Lung (tissue), 12 donors: Measurements from ENCODE around the gene DNAAF1. TPM values are rescaled to one million over a fixed set of nuclear protein-coding genes. Genes with fewer than 3 reads are reported as not detected.
"Not testable (repeated sequence)": the region's sequence is repeated elsewhere in the genome, so short reads cannot be mapped to it uniquely, and the experiment has no call there.

Experiments
- ATAC-seq: fragments of 200-7000 bp; cut with Tn5 transposase; one replicate; pipeline ENCODE4 v1.9.1; 2020; ENCODE audit warnings: moderate number of reproducible peaks; ENCODE audit not compliant: insufficient read depth, low FRiP score
- DNase-seq, 3 donors: peaks; one replicate each; pipeline ENCODE4 v3.0.0-alpha.2; 2013 to 2017
- H3K27ac ChIP-seq, 2 donors: one replicate each; pipeline ENCODE4 v1.5.1; 2013; ENCODE audit warnings: mild to moderate bottlenecking in 2 of 2, moderate library complexity in 2 of 2, control low read depth in 1 of 2, inconsistent platforms in 1 of 2, low read depth in 1 of 2, low read length in 1 of 2
- H3K27me3 ChIP-seq, 3 donors: one replicate each; pipeline ENCODE4 v1.5.1; 2013; ENCODE audit warnings: low read length in 2 of 3; ENCODE audit not compliant: control insufficient read depth in 3 of 3, insufficient read depth in 3 of 3
- H3K36me3 ChIP-seq, 4 donors: one replicate each; pipeline ENCODE4 v1.5.1; 2013; ENCODE audit warnings: low read length in 4 of 4, mild to moderate bottlenecking in 1 of 4, moderate library complexity in 1 of 4; ENCODE audit not compliant: control insufficient read depth in 4 of 4, insufficient read depth in 4 of 4
- H3K4me1 ChIP-seq, 5 donors: one replicate each; pipeline ENCODE4 v1.5.1; 2013; ENCODE audit warnings: low read length in 5 of 5, mild to moderate bottlenecking in 2 of 5, moderate library complexity in 1 of 5; ENCODE audit not compliant: control insufficient read depth in 5 of 5, insufficient read depth in 5 of 5
- H3K4me3 ChIP-seq: one replicate; pipeline ENCODE4 v1.5.1; 2013; ENCODE audit warnings: mild to moderate bottlenecking, control low read depth, moderate library complexity
- H3K9ac ChIP-seq, 2 donors: one replicate each; pipeline ENCODE4 v1.5.1; 2013; ENCODE audit warnings: low read length in 2 of 2, control low read depth in 1 of 2; ENCODE audit not compliant: insufficient read depth in 1 of 2
- H3K9me3 ChIP-seq, 4 donors: one replicate each; pipeline ENCODE4 v1.5.1; 2013; ENCODE audit warnings: low read length in 3 of 4, mild to moderate bottlenecking in 1 of 4, moderate library complexity in 1 of 4; ENCODE audit not compliant: control insufficient read depth in 4 of 4, insufficient read depth in 3 of 4
- WGBS, 2 donors: extraction: QIAGEN DNeasy Blood & Tissue Kit; methylation state at CpG; one replicate each; pipeline ENCODE4 v1.1.7; 2013; 5-methylcytosine and 5-hydroxymethylcytosine counted together
- polyA plus RNA-seq, 2 donors: library from polyadenylated mRNA; stranded (reverse); fragments of 200-250 nt; gene quantifications; one replicate each; pipeline ENCODE4 v1.2.1, GENCODE V29; 2013
- total RNA-seq, 2 donors: library from RNA; depleted of rRNA in 1 of 2; stranded (reverse); fragments of >200 nt in 1 of 2; gene quantifications; one replicate each; pipeline ENCODE4 v1.2.1, GENCODE V29; 2014 to 2021
- TF ChIP-seq, protein P1 (sequence below): IDR thresholded peaks from 2 replicates; pipeline ENCODE4 v1.5.1; 2012; ENCODE audit warnings: mild to moderate bottlenecking; ENCODE audit errors: control extremely low read depth, extremely low read depth
- donor health status: control.
- donor health status: control.
- donor health status: Bipolar disorder and iron deficiency.
- donor health status: healthy.
- donor health status: DM: yes; HTN: yes; CAD: no.

The DNAAF1 gene
- total and polyA plus RNA-seq, 4 donors: 11.5 to 38.5 (median 12.4) TPM

DNA sequence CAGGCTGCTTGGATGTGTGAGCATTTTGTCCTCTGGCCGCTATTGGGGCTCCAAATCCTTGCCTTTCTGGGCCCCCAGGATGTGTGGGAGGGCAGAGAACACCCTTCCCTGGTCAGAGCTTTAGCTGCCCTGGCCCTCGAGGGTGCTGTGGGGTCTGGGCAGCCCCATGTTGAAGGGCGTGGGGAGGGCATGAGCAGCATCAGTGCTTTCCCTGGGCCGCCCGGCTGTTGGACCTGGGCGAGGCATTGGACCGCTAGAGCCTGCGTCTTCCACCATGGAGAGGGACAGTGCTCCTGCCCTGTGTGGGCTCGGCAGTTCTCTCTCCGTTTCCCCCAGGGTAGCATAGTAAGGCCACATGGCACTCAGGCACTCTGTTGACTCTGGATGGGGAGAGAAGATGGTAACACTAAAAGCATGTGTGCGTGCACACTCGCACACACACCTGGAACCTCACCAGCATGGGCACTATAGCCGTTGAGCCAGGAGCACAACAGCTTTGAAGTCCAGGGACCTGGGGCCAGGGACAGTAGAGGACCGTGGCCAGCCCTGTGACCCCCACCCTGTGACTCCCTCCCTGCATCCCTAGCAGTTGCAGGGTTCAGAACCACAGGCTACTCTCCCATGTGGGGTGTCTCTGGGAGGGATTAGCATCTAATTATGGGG, 52.5 kb downstream of the DNAAF1 start:
- Histone ChIP-seq H3K36me3 (no peaks in the 10 kb centered on the region), H3K9me3 (no peaks in the 10 kb centered on the region), H3K4me1 (peaks cover 0 to 3% (median 0%) of the 10 kb centered on the region in 5 donors), H3K9ac (no peak overlapping the region), H3K27me3 (no peaks in the 10 kb centered on the region), H3K4me3 (no peak overlapping the region), H3K27ac (no peak overlapping the region)
- no peak for ATAC-seq
- WGBS, 2 donors: 93 to 96% methylated on average over 14 of the region's 14 CpGs
- no peak for DNase-seq
- TF ChIP-seq, protein P1, sequence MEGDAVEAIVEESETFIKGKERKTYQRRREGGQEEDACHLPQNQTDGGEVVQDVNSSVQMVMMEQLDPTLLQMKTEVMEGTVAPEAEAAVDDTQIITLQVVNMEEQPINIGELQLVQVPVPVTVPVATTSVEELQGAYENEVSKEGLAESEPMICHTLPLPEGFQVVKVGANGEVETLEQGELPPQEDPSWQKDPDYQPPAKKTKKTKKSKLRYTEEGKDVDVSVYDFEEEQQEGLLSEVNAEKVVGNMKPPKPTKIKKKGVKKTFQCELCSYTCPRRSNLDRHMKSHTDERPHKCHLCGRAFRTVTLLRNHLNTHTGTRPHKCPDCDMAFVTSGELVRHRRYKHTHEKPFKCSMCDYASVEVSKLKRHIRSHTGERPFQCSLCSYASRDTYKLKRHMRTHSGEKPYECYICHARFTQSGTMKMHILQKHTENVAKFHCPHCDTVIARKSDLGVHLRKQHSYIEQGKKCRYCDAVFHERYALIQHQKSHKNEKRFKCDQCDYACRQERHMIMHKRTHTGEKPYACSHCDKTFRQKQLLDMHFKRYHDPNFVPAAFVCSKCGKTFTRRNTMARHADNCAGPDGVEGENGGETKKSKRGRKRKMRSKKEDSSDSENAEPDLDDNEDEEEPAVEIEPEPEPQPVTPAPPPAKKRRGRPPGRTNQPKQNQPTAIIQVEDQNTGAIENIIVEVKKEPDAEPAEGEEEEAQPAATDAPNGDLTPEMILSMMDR: no peak

DNA sequence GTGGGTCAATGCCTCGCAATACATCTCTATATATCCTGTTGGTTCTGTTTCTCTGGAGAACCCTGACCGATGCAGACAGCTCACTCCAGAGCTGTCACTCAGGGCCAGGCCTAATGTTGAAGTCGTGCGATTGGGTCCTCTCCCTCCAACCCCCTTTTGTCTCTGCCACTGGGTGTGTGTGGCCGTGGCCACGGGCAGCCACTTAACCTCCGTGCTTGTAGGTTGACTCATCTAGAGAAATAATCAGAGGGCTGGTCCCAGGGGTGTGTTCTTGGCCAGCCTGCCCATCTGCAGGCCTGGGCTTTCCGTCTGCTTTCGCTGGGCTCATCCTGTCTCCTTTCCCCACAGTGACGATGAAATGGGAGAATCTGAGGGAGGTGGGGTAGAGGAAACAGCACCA, 53.3 kb downstream of the DNAAF1 start:
- ATAC-seq: no peak
- 83 to 91% methylated on average over 10 of the region's 10 CpGs for WGBS, 2 donors
- no peak for DNase-seq
- Histone ChIP-seq H3K4me3 (no peak overlapping the region), H3K27ac (no peak overlapping the region), H3K27me3 (no peaks in the 10 kb centered on the region), H3K4me1 (peaks cover 0 to 3% (median 0%) of the 10 kb centered on the region in 5 donors), H3K9me3 (no peaks in the 10 kb centered on the region), H3K36me3 (no peaks in the 10 kb centered on the region), H3K9ac (no peak overlapping the region)
- TF ChIP-seq, protein P1: no peak

DNA sequence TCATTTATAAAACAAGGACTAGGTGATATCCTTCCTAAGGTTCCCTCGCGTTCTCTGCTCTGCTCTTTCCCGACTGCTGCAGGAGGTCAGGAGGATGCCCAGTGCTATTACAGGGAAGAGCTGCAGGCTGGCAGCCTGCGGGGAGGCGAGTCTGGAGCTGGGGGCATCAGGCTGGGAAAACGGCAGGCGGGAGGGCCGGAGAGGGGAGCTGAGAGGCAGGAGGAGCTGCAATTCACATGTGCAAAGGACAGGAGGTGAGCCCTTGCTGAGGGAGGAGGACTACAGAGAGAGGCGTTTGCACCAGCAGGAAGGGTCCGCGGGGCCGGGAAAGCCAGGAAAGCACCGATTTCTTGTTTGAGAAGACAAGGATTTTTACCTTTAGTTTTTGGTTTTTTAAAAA, 54.0 kb downstream of the DNAAF1 start:
- DNase-seq (no peak), ATAC-seq (no peak)
- H3K27ac ChIP-seq: no peak overlapping the region
- H3K9ac ChIP-seq: no peak overlapping the region
- H3K4me3 ChIP-seq: no peak overlapping the region
- 68 to 71% methylated on average over 13 of the region's 13 CpGs for WGBS, 2 donors
- no peaks in the 10 kb centered on the region for H3K27me3 ChIP-seq
- H3K36me3 ChIP-seq: no peaks in the 10 kb centered on the region
- TF ChIP-seq, protein P1: no peak
- no peaks in the 10 kb centered on the region for H3K9me3 ChIP-seq
- H3K4me1 ChIP-seq: peaks cover 0 to 3% (median 0%) of the 10 kb centered on the region in 5 donors

DNA sequence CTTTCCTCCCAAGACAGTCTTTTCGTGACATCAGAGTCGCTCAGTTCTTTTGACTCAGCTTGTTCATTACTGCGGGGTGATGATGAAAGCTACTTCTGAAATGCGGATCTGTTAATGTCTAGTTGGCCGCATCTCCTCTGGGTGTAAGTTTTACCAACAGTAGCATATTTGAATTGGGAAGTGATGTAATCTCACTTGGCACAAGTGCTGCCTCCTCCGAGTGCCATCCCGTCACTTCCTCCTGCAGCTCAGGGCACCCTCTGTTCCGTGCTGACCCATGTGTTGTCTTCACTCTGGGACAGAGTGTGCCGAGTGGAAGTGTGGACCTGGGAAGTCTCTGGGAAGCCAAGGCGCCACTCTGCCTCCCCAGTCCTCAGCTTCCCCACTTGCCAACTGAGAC, 54.8 kb downstream of the DNAAF1 start:
- ATAC-seq (no peak), DNase-seq (peak in 1 of 3 donors; percentile 2)
- TF ChIP-seq, protein P1: no peak
- Histone ChIP-seq H3K27me3 (no peaks in the 10 kb centered on the region), H3K4me1 (peaks cover 0 to 3% (median 0%) of the 10 kb centered on the region in 5 donors), H3K27ac (peak overlapping the region in 1 of 2 donors; percentile 15), H3K36me3 (no peaks in the 10 kb centered on the region), H3K4me3 (no peak overlapping the region), H3K9ac (no peak overlapping the region), H3K9me3 (no peaks in the 10 kb centered on the region)
- WGBS, 2 donors: 27 to 43% methylated on average over 10 of the region's 10 CpGs

DNA sequence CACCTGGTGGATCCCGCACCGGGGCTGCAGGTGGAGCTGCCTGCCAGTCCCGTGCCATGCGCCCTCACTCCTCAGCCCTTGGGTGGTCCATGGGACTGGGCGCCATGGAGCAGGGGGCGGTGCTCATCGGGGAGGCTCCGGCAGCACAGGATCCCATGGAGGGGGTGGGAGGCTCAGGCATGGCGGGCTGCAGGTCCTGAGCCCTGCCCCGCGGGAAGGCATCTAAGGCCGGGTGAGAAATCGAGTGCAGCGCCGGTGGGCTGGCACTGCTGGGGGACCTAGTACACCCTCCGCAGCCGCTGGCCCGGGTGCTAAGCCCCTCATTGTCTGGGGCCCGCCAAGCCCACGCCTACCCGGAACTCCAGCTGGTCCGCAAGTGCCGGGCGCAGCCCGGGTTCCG, 59.4 kb downstream of the DNAAF1 start:
- not testable (repeated sequence) for H3K9ac ChIP-seq, H3K36me3 ChIP-seq, H3K4me1 ChIP-seq, H3K27me3 ChIP-seq, H3K4me3 ChIP-seq, H3K27ac ChIP-seq, DNase-seq, H3K9me3 ChIP-seq, ATAC-seq
- 92 to 96% methylated on average over 21 to 26 of the region's 26 CpGs for WGBS, 2 donors
